ENCODE data around the gene MDN1.

MDN1 gene

GRCh38 chr6:89611666-89612065 is 207.9 kb downstream of the MDN1 start:
- DNase-seq (ENCODE audit: low read depth, low spot score): no peak
- POLR2A ChIA-PET: no interaction called here
- no peak overlapping the region for H3K4me3 ChIP-seq (ENCODE audit: low read depth, low read length)
- no peak for TF ChIP-seq CTCF (IDR thresholded peaks at IDR 0.05; ENCODE audit: insufficient read depth, low read length, missing control alignments)
- CTCF ChIA-PET: interaction anchor here (1.5 to 3.4 kb wide), 2 partner anchors 180 to 243 kb away, joined by 3 to 19 read pairs; partner anchors contain the start of gene ANKRD6

GRCh38 chr6:89610149-89610642 is 209.4 kb downstream of the MDN1 start:
- POLR2A ChIA-PET: no interaction called here

GRCh38 chr6:89605861-89606260 is 213.7 kb downstream of the MDN1 start:
- ChIA-PET POLR2A (no interaction called here), CTCF (interaction anchor here (1.2 kb wide), 1 partner anchor 9 kb away, joined by 4 read pairs; no protein-coding TSS in a partner anchor)
- DNase-seq (ENCODE audit: low read depth, low spot score): no peak
- H3K4me3 ChIP-seq (ENCODE audit: low read depth, low read length): no peak overlapping the region
- TF ChIP-seq CTCF (IDR thresholded peaks at IDR 0.05; ENCODE audit: insufficient read depth, low read length, missing control alignments): no peak

More at GRCh38 chr6:89610149-89610642, 209.4 kb downstream of the MDN1 start:
- CTCF ChIA-PET: interaction anchor here (0.9 to 3.4 kb wide), 12 partner anchors 9 to 628 kb away, joined by 3 to 19 read pairs (median 4); partner anchors contain the start of gene ANKRD6
- TF ChIP-seq CTCF (IDR thresholded peaks at IDR 0.05; ENCODE audit: insufficient read depth, low read length, missing control alignments): peak; percentile 72
- no peak for DNase-seq (ENCODE audit: low read depth, low spot score)
- H3K4me3 ChIP-seq (ENCODE audit: low read depth, low read length): no peak overlapping the region

GRCh38 chr6:89604653-89605052 is 214.9 kb downstream of the MDN1 start:
- CTCF ChIA-PET: no interaction called here
- TF ChIP-seq CTCF (IDR thresholded peaks at IDR 0.05; ENCODE audit: insufficient read depth, low read length, missing control alignments): no peak
- DNase-seq (ENCODE audit: low read depth, low spot score): no peak
- no peak overlapping the region for H3K4me3 ChIP-seq (ENCODE audit: low read depth, low read length)
- POLR2A ChIA-PET: no interaction called here

GRCh38 chr6:89602166-89602565 is 217.4 kb downstream of the MDN1 start:
- ChIA-PET CTCF (interaction anchor here (1.9 kb wide), 1 partner anchor 8 kb away, joined by 7 read pairs; no protein-coding TSS in a partner anchor), POLR2A (no interaction called here)
- H3K4me3 ChIP-seq (ENCODE audit: low read depth, low read length): no peak overlapping the region
- TF ChIP-seq CTCF (IDR thresholded peaks at IDR 0.05; ENCODE audit: insufficient read depth, low read length, missing control alignments): no peak
- no peak for DNase-seq (ENCODE audit: low read depth, low spot score)

GRCh38 chr6:89599727-89600126 is 219.9 kb downstream of the MDN1 start:
- H3K4me3 ChIP-seq (ENCODE audit: low read depth, low read length): no peak overlapping the region
- no peak for DNase-seq (ENCODE audit: low read depth, low spot score)
- ChIA-PET POLR2A (no interaction called here), CTCF (interaction anchor here (0.8 to 2.0 kb wide), 3 partner anchors 10 to 233 kb away, joined by 3 to 5 read pairs (median 4); no protein-coding TSS in a partner anchor)
- TF ChIP-seq CTCF (IDR thresholded peaks at IDR 0.05; ENCODE audit: insufficient read depth, low read length, missing control alignments): no peak
